Left kidney (tissue), 2 donors: ENCODE data around the gene PAN3. TPM values are rescaled to one million over a fixed set of nuclear protein-coding genes. Genes with fewer than 3 reads are reported as not detected.
"Not testable (repeated sequence)": the region's sequence is repeated elsewhere in the genome, so short reads cannot be mapped to it uniquely, and the experiment has no call there.

ENCODE experiments used
- DNase-seq: peaks from one replicate; pipeline ENCODE4 v3.0.0-alpha.2; 2013
- polyA plus RNA-seq: library from polyadenylated mRNA; unstranded; fragments of 120-200 nt; gene quantifications from one replicate; pipeline ENCODE4 v1.2.1, GENCODE V29; 2013; ENCODE audit not compliant: insufficient read length

Gene PAN3
- polyA plus RNA-seq, 1 donor: 72.6 TPM

- DNase-seq: no peak
Measured at GRCh38 chr13:28137596-28137995, 749 bp upstream of the PAN3 start.

DNA sequence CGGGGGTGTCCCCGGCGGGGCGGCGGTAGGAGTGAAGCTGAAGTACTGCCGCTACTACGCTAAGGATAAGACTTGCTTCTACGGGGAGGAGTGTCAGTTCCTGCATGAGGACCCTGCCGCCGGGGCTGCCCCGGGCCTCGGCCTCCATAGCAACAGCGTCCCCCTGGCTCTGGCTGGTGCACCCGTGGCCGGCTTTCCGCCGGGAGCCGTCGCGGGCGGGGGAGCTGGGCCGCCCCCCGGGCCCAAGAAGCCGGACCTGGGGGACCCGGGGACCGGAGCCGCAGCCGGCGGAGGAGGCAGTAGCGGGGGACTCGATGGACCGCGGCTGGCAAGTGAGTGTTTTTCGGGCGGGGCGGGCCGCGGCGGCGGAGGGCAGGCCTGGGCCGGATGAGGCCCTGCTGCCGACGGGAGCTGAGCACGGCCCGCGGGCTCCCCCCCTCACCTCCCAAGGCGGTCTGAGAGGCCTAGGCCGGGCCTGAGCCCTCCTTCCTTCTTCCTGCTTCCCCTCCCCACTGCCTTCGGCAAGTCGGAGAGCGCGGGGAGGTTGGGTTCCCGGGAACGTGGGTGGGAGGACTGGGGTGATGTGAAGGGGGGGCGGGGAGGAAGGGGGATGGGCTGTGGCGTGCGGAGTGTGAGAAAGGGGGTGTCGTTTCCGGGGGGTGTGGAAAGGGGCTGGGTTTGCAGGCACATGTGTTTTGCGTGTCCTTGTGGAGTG is 568 bp downstream of the PAN3 start:
- peak; percentile 87 for DNase-seq

- no peak for DNase-seq
Measured at GRCh38 chr13:28140433-28141125, 2.2 kb downstream of the PAN3 start.

GRCh38 chr13:28141542-28141941 is 3.2 kb downstream of the PAN3 start:
- DNase-seq: not testable (repeated sequence)

DNA sequence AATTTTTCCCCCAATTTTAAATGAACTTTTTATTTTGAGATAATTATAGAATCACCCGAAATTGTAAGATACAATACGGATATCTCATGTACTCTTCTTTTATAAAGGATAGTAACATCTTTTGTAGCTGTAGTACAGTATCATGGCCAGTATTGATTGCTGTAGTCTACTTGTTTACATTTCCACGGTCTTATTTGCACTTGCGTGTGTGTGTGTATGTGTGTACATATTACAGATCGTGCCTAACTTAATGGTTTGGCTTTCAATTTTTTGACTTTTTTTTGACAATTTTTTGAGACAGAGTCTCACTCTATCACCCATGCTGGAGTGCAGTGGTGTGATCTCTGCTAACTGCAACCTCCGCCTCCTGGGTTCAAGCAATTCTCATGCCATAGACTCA is 6.7 kb downstream of the PAN3 start:
- no peak for DNase-seq

DNA sequence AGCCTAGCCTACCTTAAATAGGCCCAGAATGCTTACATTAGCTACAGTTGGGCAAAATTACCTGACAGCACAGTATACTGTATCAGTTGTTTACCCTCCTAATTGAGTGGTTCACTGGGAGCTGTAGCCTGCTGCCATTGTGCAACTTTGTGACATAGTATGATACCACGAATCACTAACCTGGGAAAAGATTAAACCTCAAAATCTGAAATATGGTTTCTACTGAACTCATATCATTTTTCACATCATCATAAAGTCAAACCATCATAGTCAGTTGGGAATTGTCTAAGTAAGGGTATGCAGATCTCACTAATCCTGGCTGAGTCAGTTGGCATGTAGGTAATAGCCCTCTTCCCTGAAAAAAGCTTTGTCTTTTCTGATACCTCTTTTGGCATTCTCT is 9.2 kb downstream of the PAN3 start:
- no peak for DNase-seq

GRCh38 chr13:28159057-28159456 is 20.7 kb downstream of the PAN3 start:
- DNase-seq: no peak

DNA sequence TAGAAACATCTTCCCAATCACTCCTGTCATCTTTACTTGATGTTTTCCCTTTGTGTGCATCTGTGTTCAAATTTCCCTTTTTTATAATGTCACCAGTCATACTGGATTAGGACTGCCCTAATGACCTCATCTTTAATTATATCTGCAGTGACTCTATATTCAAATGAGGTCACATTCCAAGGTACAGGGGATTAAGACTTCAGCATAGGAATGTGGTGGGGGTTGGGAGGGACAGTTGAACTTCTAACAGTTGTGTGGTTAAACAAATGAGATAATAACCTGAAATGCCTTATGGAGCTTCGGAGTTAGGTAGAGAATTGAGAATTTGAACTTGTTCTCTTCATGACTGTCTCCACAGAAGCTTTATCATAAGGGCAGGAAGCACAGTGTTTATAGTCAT is 23.0 kb downstream of the PAN3 start:
- DNase-seq: peak; percentile 13

GRCh38 chr13:28163587-28163986 is 25.2 kb downstream of the PAN3 start:
- DNase-seq: no peak

DNA sequence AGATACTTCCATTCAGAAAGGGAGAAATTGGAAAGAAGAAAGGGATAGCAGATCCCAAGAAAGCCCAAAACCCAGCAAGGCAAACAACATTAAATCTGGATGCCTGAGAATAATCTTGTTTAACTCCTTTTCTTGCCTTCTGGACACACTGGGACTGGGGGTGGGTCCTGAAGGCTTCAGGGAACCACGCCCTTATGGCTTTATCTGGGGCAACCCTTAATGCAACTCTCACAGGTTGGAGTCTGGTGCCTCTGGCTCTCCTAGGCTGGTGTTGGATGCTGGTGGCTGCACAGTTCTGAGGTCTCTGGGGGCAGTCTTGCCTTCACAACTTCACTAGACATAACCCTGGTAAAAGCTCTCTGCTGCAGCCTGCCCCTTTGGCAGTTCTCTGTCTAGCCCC is 27.9 kb downstream of the PAN3 start:
- no peak for DNase-seq

- DNase-seq: no peak
Measured at GRCh38 chr13:28171266-28171665, 32.9 kb downstream of the PAN3 start.

DNA sequence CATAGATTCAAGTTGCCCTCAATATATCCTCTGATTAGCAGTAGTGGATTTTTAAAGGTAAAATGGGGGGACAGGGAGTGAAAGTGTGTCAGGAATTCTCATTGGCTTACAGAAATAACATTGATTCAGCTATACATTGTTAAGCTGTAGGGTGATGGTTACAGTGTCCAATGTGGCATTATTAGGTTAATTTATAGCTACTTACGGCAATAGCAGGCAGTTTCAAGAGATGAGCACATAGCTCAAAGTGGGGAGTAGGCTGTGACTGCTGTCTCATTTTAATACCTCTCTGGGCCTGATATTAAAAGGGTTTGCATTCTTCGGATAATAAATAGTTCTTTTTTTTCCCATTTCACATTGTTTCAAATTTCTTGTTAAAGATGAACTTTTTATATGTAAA is 34.6 kb downstream of the PAN3 start:
- no peak for DNase-seq

GRCh38 chr13:28173793-28174192 is 35.4 kb downstream of the PAN3 start:
- DNase-seq: no peak

DNA sequence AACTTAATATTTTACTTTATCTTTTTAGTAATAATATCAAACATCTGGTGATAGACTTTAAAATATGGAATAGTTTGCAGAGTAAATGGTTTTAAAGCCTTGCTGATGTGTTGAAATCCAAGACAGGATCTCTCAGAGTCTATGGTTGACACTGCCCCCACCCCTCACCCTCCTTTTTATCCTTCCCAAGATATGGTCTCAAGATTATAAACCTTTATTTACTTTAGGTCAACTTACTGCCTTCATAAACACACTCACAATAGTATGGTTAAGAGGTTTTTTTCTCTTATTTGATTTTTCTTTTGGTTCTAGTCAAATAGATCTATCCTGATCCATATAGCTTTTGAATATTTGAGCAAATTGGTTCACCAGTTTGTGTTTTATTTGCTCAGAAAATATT is 39.0 kb downstream of the PAN3 start:
- no peak for DNase-seq

- no peak for DNase-seq
Measured at GRCh38 chr13:28177877-28178276, 39.5 kb downstream of the PAN3 start.

DNA sequence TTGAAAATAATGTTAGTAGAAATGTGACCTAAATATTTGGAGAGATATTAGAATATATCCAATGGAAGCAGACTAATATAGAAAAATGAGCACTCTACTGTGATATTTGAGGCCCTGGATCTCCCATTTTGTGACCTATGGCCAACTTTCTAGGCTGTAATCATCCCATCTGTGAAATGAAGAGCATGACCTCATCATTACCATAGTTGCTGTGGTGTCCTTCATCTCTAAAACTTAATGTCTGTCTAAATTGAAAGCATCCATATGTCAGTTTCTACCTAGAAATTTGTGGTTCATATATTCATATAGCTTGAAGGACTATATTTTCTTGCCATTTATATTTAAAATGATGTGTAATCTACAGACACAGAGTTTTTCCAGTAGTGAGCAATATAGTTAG is 41.6 kb downstream of the PAN3 start:
- no peak for DNase-seq

GRCh38 chr13:28181413-28181812 is 43.1 kb downstream of the PAN3 start:
- DNase-seq: no peak

DNA sequence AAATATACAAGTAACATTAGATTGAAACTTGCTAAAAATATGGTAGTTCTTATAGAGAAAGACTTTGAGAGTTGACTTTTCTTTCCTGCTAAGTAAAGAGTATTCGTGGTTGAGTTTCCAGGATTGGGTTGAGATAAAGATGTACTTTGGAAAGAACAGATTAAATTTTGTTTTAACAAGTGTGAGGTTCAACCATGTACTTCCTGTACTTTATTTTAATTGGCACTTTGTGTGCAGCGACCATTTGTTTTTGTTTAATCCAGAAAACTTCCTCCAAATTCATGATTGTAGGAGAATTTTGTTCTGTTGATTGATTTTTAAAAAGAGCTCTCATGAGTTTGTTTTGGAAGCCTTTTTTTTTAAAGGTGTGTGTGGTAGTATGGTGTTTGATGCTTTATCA is 46.9 kb downstream of the PAN3 start:
- no peak for DNase-seq

DNA sequence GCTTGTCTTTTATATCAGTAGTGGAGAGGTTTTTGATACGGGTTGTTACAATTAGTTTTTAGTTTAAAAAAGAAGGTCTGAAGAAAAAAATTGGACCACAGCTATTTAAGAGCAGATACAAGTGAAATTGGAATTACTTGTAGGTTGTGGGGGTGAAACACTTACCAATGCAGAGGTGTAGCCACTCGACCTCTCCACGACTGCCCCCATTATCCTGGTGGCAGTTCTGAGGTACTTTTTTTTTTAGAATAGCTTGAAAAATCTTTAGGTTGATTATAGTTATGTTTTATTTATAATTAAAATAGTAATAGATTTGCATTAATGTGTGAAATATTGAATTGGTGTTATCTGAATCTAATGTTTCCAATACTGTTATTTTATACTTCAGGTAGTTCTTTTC is 60.7 kb downstream of the PAN3 start:
- no peak for DNase-seq

- no peak for DNase-seq
Measured at GRCh38 chr13:28204043-28204442, 65.7 kb downstream of the PAN3 start.

DNA sequence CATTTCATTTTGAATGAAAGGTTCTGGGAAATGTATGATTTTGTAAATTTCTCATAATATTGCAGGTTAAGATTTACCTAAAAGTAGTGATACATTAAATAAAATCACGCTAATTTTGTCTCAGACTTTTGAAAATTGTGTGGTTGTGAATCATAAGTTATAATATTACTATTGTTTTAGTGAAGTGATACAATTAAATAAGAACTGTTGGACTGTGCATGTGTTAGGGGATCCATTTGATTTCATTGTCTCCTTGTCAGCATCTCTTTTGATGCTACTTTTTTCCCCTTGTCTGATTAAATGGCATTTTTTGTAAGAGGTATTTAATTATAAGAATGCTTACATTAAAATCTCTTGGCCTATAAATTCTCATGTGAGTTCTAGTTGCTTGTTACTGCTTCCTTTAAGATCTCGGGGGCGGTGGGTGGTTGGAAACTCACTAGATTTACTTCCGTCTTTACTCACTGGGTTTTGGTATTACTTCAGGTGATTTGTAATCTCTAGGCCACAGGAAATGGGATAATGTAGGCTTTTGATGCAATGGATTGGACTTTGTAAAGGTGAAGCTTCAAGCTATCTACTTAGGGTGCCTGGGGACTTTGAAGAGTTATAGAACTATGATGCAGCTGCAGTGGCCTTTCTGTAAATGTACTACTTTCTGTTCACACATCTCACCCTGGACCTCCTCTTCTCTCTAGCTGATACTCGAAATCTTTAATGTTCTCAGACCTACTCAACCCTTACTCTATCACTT is 66.5 kb downstream of the PAN3 start:
- DNase-seq: no peak

DNA sequence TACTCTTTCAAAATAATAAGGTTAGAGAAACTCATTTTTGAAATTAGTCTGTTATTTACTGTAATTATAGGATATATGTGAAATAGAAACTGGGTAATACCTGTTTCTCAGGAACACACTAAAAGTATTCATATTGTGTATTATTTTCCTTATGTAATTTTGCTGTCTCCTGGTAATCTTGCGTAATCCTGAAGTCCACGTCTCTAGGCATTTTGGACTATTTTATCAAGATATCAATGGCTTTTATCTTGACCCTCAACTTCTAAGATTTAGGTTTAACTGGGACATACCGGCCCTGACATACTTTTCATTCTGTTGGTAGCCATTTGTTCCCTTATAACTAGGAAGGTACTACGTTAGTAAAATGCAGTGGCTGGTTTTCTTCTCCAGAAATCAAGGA is 80.3 kb downstream of the PAN3 start:
- no peak for DNase-seq

- no peak for DNase-seq
Measured at GRCh38 chr13:28219408-28220099, 81.2 kb downstream of the PAN3 start.
